Measurements from ENCODE around the gene RANGAP1.

Gene RANGAP1

DNA sequence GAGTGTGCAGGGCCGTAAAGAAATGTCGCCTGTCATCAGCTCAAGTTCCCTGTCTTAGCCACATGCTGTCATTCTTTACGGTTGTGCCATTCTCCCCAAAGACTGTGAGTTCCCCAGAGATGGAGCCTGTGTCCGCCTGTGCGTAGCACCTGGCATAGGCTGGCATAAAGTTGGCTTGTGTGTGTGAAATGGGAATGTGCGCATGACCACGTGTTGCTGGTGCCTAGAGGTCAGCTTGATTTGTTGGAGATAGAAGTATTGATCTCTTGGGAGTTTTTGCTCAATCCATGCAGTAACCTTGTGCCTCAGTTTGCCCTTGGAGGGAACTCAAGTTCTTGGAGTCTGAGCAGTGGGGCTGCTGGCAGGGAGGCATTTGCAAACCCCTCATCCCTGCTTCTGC, 54.6 kb downstream of the RANGAP1 start:
- no peak for DNase-seq

GRCh38 chr22:41230401-41230785, 55.6 kb downstream of the RANGAP1 start:
- DNase-seq = no peak

GRCh38 chr22:41229730-41230400, 56.1 kb downstream of the RANGAP1 start:
- no peak for DNase-seq

- no peak for DNase-seq
Measured at GRCh38 chr22:41229215-41229614, 56.8 kb downstream of the RANGAP1 start.

GRCh38 chr22:41226723-41227655, 59.0 kb downstream of the RANGAP1 start:
- peak in 1 of 2 donors; percentile 13 for DNase-seq

DNA sequence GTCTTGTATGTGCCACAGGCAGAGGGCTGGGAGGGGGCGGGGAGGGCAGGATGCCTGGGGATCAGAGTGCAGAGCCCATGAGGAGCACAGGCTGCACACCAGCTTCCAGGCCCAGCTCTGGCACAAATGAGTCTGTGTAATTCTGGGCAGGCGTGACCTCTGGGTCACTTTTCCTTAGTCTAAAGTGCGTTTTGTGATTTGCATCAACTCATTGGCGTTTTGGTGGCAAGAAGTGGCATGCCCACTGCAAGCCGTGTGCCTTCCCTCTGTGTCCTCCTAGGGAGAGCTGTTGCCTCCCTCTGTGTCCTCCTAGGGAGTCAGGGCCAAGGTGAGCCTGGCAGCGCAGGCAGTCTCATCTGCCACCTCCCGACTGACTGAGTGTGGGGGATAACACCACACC, 62.5 kb downstream of the RANGAP1 start:
- DNase-seq = no peak

- DNase-seq = no peak
Measured at GRCh38 chr22:41222846-41223507, 63.0 kb downstream of the RANGAP1 start.

GRCh38 chr22:41217553-41218157, 68.3 kb downstream of the RANGAP1 start:
- peak; percentile 42 to 51 for DNase-seq

DNA sequence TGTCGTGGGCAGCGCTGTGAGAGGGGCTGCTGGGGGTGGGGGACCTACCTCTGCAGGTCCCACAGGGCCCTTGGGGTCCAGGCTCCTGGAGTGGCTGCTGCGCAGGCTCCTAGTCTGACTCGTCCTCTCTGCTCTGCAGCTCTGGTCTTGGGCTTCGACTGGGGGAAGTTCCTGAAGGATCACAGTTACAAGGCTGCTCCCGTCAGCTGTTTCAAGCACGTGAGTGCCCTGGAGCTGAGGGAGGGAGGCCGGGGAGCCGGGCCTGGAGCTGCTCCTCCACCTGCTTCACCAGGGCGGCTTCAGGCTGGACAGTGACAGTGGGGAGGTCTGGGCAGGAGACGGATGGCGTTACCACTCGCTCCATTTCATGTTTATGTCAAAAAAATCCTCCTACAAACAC, 69.0 kb downstream of the RANGAP1 start:
- DNase-seq = no peak

DNA sequence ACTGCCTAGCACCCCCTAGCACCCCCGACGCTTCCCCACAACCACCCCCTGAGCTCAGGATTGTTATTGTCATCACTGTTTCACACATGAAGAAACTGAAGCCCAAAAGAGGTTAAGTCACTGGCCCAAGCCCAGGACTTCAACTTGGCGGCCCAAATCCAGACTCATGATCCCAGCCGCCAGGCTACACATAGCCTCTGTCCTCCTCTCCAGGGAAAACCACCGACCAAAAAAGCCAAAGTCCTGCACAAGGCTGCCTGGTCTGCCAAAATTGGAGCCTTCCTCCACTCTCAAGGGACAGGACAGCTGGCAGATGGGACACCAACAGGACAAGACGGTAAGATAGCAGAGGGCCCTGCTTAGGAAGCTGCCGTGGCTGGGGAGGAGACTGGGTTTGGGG, 70.1 kb downstream of the RANGAP1 start:
- no peak for DNase-seq

DNA sequence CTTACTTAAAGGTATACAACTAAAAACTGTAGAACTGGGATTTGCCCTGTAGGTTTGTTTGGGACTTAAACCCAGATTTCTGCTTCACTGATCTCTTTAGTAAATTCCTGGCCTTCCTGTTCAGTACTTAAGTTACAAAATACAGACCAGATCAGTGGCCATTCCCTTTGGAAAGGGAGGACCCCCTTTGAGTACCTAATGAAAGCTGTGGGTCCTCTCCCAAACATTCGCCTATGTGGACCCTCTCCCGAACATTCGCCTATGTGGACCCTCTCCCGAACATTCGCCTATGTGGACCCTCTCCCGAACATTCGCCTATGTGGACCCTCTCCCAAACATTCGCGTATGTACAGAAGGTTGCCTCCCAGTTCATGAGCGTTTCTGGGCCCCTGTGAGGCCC, 70.6 kb downstream of the RANGAP1 start:
- DNase-seq = no peak

DNA sequence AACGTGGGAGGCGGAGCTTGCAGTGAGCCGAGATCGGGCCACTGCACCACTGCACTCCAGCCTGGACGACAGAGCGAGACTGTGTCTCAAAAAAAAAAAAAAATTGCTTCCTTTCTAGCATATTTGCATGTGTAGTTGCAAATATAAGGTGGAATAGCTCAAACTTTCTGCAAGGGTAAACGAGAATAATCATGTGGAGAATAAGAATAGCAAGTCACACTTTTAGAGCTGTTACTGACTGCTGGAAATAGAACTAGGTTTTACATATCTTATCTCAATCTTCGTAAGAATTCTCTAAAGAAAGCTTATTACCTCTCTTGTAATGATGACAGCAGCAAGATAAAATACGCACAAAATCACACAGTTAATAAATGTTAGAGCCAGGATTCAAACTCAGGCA, 79.3 kb downstream of the RANGAP1 start:
- DNase-seq = no peak

DNA sequence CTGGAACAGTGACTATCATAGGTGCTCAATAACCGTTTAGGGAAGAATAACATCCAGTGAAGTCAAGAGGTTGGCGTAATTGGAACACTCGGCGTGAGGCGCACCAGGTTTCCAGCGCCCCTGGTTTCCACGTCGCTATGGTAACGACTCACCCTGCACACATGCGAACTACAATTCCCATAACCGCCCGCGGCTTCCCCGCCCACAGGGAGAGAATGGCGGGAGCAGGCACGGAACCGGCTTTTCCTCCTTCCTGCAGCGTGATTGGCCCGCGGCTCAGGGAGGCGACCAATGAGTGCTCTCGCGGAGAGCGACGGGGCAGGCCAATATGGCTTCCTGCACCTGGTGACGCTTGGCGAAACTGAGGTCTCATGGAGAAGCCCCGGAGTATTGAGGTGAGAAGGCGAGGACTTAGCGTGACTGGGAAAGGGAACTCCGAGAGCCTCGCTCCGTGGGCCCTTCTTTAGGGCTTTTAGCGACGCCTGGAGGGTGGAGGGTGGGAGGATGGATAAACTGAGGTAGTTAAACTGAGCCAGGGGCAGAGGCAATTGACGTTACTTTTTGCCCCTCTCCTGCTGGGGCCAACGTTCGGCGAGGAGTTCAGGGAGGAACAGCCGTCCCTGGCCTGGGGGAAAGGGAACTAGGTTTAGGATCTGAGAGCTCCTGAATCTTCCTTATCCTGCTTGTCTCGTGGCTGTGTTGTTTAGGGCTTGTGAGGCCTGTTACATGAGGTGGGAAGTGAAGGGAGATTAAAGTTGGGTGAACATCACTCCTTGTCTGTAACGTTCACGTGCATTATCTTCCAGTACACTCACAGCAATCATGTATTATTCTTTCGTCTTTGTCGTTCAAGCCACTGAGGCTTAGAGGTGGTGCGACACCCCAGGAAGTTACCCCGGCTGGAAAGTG, 80.7 kb downstream of the RANGAP1 start, which contains the start of gene L3MBTL2:
L3MBTL2 (plus strand) TSS at position 321 of the 909 bp plus-strand sequence; CDS start at position 372, 51 bp downstream.
- DNase-seq = peak; percentile 98 to 99

DNA sequence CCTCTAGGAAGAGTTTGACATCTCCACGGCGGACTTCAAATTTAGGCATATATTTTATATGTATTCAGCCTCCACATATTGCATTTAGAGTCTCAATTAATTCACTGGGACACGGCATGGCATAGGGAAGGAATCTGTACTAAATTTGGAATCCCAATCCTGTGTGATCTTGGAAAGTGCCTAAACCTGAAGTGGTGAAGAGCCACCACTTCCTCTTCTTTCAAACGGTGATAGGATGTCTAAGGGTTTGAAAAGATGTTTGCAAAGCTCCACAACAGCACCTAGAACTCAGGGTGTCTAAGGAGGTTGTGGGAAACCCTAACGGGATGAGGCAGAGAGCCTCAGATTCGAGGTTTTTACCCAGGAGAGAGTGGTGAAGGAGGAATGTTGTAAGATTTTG, 81.9 kb downstream of the RANGAP1 start:
- DNase-seq = no peak

DNA sequence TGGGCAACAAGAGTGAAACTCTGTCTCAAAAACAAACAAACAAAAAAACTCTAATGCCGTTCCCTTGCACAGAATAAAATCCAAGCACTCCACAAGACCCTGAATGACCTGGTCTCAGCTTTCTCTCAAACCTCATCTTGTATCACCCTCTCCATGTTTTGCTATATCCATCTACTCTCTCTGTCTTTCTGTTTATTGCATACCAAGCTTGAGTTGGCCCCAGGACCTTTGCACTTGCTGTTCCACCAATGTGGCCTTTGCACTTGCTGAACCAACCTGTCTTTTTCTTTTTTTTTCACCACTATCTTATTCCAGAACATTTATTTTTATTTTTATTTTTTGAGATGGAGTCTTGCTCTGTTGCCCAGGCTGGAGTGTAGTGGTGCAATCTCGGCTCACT, 82.9 kb downstream of the RANGAP1 start:
- DNase-seq = no peak

DNA sequence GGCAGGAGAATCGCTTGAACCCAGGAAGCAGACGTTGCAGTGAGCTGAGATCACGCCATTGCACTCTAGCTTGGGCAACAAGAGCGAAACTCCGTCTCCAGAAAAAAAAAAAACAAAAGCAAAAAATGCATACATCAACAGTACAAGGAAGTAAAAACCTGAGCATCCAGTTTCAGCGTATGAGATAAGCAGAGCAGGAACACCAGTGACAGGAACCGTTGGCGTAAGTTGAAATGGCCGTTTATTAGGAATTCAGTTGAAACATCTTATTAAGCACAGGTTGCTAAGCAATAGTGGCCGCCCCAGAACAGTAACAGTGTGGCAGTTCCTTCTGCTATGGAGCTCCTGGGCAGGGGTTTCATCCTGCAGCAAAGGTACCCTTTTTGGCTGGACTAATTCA, 84.8 kb downstream of the RANGAP1 start:
- DNase-seq = no peak

GRCh38 chr22:41198027-41198580, 87.9 kb downstream of the RANGAP1 start:
- peak; percentile 30 to 51 for DNase-seq

- peak; percentile 75 to 82 for DNase-seq
Measured at GRCh38 chr22:41197038-41197972, 88.7 kb downstream of the RANGAP1 start.

Measured in CD4-positive, alpha-beta T cell treated with Interleukin-4 for 1 hour (primary cell).